ENCODE measurements around the gene PLBD2.

Gene PLBD2

DNA sequence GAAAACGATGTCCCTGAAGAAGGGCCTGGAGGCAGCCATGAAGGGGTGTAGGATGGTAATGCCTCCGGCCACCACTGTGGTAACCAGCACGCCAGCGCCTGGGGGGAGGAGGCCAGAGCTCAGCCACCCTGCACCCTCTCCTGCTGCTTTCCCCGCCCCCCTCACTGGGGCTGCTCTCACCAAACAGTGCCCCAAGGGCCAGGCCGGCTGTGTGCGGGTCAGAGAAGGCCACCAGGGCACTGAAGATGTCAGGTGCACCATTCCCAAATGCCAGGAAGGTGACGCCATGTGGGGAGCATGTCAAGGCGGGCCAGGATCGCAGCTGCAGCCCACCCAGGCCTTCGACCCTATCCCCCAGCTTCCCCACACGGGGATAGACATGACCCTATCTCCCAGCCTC is 38.0 kb upstream of the PLBD2 start:
- Histone ChIP-seq H2AK5ac (ENCODE audit: low read depth, low read length) (peak overlapping the region; percentile 66), H2BK12ac (ENCODE audit: low read length) (peak overlapping the region; percentile 79), H3K23ac (ENCODE audit: low read depth, low read length, poor library complexity) (peak overlapping the region; percentile 82), H2BK15ac (ENCODE audit: low read length) (peak overlapping the region; percentile 64), H2AFZ (ENCODE audit: low read length) (no peak overlapping the region), H3K4me2 (ENCODE audit: insufficient read depth, low read length, poor library complexity, severe bottlenecking) (no peak overlapping the region), H3K18ac (ENCODE audit: low read length) (peak overlapping the region; percentile 75), H4K8ac (ENCODE audit: low read depth, low read length) (no peak overlapping the region), H3K4me3 (ENCODE audit: low read length in 2 of 2) (peak overlapping the region in 1 of 2 donors; percentile 11), H3K36me3 (replicated peaks in 1 of 2; ENCODE audit: control insufficient read depth in 2 of 2, insufficient read depth in 2 of 2, low read length in 2 of 2) (peaks cover 4 to 20% of the 10 kb centered on the region in 2 donors), H3K14ac (ENCODE audit: low read length) (peak overlapping the region; percentile 78), H2BK120ac (ENCODE audit: low read depth, low read length) (no peak overlapping the region), H4K91ac (ENCODE audit: low read depth, low read length, poor library complexity) (no peak overlapping the region), H3K27me3 (ENCODE audit: control insufficient read depth in 3 of 3, insufficient read depth in 3 of 3, low read depth in 1 of 3, low read length in 3 of 3) (no peaks in the 10 kb centered on the region), H3K4ac (ENCODE audit: low read length) (no peak overlapping the region), H3K9me3 (replicated peaks in 1 of 2; ENCODE audit: control insufficient read depth in 2 of 2, insufficient read depth in 1 of 2, low read depth in 1 of 2, low read length in 2 of 2) (peaks cover 5% of the 10 kb centered on the region in 2 donors), H3K4me1 (ENCODE audit: control insufficient read depth in 2 of 2, insufficient read depth in 1 of 2, low read depth in 1 of 2, low read length in 2 of 2) (no peaks in the 10 kb centered on the region), H3K27ac (replicated peaks; ENCODE audit: low read length) (no peak overlapping the region), H3K9ac (ENCODE audit: low read depth, low read length, poor library complexity) (no peak overlapping the region), H2BK5ac (ENCODE audit: low read length) (no peak overlapping the region), H3K79me1 (ENCODE audit: low read depth, low read length) (no peaks in the 10 kb centered on the region)
- no CpG with 5 or more reads among the region's 12 CpGs for WGBS, 2 donors (ENCODE audit: extremely low coverage in 2 of 2, insufficient read length in 2 of 2, insufficient replicate concordance in 1 of 2)
- no peak for DNase-seq (ENCODE audit: low spot score)

DNA sequence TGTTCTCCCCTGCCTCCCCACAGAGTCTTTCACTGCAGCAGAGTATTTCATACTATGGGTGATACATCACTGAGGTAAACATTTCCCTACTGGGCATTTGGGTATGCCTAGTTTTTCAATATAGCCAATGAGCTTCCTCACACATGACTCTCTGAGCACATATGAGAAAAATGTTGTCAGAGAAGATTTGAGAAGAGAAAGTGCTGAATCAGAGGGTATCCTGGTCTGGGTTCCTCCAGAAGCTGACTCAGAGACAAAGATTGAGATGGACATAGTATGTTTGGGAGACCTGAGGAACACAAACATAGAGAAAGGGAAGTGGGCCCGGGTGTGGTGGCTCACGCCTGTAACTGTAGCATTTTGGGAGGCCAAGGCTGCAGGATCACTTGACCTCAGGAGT is 36.0 kb upstream of the PLBD2 start:
- no peak overlapping the region for H4K8ac ChIP-seq (ENCODE audit: low read depth, low read length)
- H3K14ac ChIP-seq (ENCODE audit: low read length), result no peak overlapping the region
- no peak overlapping the region for H3K4me3 ChIP-seq (ENCODE audit: low read length in 2 of 2)
- no peaks in the 10 kb centered on the region for H3K4me1 ChIP-seq (ENCODE audit: control insufficient read depth in 2 of 2, insufficient read depth in 1 of 2, low read depth in 1 of 2, low read length in 2 of 2)
- peaks cover 4 to 17% of the 10 kb centered on the region in 2 donors for H3K36me3 ChIP-seq (replicated peaks in 1 of 2; ENCODE audit: control insufficient read depth in 2 of 2, insufficient read depth in 2 of 2, low read length in 2 of 2)
- no peaks in the 10 kb centered on the region for H3K27me3 ChIP-seq (ENCODE audit: control insufficient read depth in 3 of 3, insufficient read depth in 3 of 3, low read depth in 1 of 3, low read length in 3 of 3)
- H2BK15ac ChIP-seq (ENCODE audit: low read length), result no peak overlapping the region
- no peak overlapping the region for H2AFZ ChIP-seq (ENCODE audit: low read length)
- no peak for DNase-seq (ENCODE audit: low spot score)
- no peak overlapping the region for H2BK5ac ChIP-seq (ENCODE audit: low read length)
- no peak overlapping the region for H3K4me2 ChIP-seq (ENCODE audit: insufficient read depth, low read length, poor library complexity, severe bottlenecking)
- H3K27ac ChIP-seq (replicated peaks; ENCODE audit: low read length), result no peak overlapping the region
- H3K9ac ChIP-seq (ENCODE audit: low read depth, low read length, poor library complexity), result no peak overlapping the region
- WGBS, 2 donors (ENCODE audit: extremely low coverage in 2 of 2, insufficient read length in 2 of 2, insufficient replicate concordance in 1 of 2), result no CpG with 5 or more reads among the region's 2 CpGs
- no peak overlapping the region for H2BK12ac ChIP-seq (ENCODE audit: low read length)
- H2BK120ac ChIP-seq (ENCODE audit: low read depth, low read length), result no peak overlapping the region
- H3K79me1 ChIP-seq (ENCODE audit: low read depth, low read length), result no peaks in the 10 kb centered on the region
- H3K9me3 ChIP-seq (replicated peaks in 1 of 2; ENCODE audit: control insufficient read depth in 2 of 2, insufficient read depth in 1 of 2, low read depth in 1 of 2, low read length in 2 of 2), result peaks cover 5% of the 10 kb centered on the region in 2 donors
- H3K4ac ChIP-seq (ENCODE audit: low read length), result no peak overlapping the region
- H2AK5ac ChIP-seq (ENCODE audit: low read depth, low read length), result no peak overlapping the region
- no peak overlapping the region for H3K18ac ChIP-seq (ENCODE audit: low read length)
- H4K91ac ChIP-seq (ENCODE audit: low read depth, low read length, poor library complexity), result no peak overlapping the region
- H3K23ac ChIP-seq (ENCODE audit: low read depth, low read length, poor library complexity), result no peak overlapping the region

DNA sequence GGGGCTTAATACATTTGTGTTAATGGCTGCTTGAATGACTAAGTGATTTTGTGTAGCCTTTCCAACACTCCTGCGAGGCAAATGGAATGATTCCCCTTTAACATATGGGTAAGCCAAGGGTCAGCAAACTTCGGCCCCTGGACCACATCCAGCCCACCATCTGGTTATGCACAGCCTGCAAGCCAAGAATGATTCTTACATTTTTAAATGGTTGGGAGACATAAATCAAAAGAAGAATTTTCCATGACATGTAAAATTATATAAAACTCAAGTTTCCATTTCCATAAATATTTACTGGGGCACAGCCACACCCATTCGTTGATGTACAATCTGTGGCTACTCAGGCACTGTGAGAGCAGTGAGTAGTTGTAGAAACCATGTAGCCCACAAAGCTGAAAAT is 32.5 kb upstream of the PLBD2 start:
- Histone ChIP-seq H2BK12ac (ENCODE audit: low read length) (no peak overlapping the region), H3K9me3 (replicated peaks in 1 of 2; ENCODE audit: control insufficient read depth in 2 of 2, insufficient read depth in 1 of 2, low read depth in 1 of 2, low read length in 2 of 2) (peaks cover 5% of the 10 kb centered on the region in 2 donors), H4K91ac (ENCODE audit: low read depth, low read length, poor library complexity) (no peak overlapping the region), H3K4ac (ENCODE audit: low read length) (no peak overlapping the region), H4K8ac (ENCODE audit: low read depth, low read length) (no peak overlapping the region), H2BK120ac (ENCODE audit: low read depth, low read length) (no peak overlapping the region), H3K27me3 (ENCODE audit: control insufficient read depth in 3 of 3, insufficient read depth in 3 of 3, low read depth in 1 of 3, low read length in 3 of 3) (no peaks in the 10 kb centered on the region), H2AFZ (ENCODE audit: low read length) (no peak overlapping the region), H2BK15ac (ENCODE audit: low read length) (no peak overlapping the region), H3K4me3 (ENCODE audit: low read length in 2 of 2) (no peak overlapping the region), H3K4me2 (ENCODE audit: insufficient read depth, low read length, poor library complexity, severe bottlenecking) (no peak overlapping the region), H2BK5ac (ENCODE audit: low read length) (no peak overlapping the region), H3K27ac (replicated peaks; ENCODE audit: low read length) (no peak overlapping the region), H3K9ac (ENCODE audit: low read depth, low read length, poor library complexity) (no peak overlapping the region), H2AK5ac (ENCODE audit: low read depth, low read length) (no peak overlapping the region), H3K36me3 (replicated peaks in 1 of 2; ENCODE audit: control insufficient read depth in 2 of 2, insufficient read depth in 2 of 2, low read length in 2 of 2) (no peaks in the 10 kb centered on the region), H3K79me1 (ENCODE audit: low read depth, low read length) (no peaks in the 10 kb centered on the region), H3K23ac (ENCODE audit: low read depth, low read length, poor library complexity) (no peak overlapping the region), H3K14ac (ENCODE audit: low read length) (no peak overlapping the region), H3K4me1 (ENCODE audit: control insufficient read depth in 2 of 2, insufficient read depth in 1 of 2, low read depth in 1 of 2, low read length in 2 of 2) (no peaks in the 10 kb centered on the region), H3K18ac (ENCODE audit: low read length) (no peak overlapping the region)
- DNase-seq (ENCODE audit: low spot score), result no peak
- WGBS, 2 donors (ENCODE audit: extremely low coverage in 2 of 2, insufficient read length in 2 of 2, insufficient replicate concordance in 1 of 2), result no CpG with 5 or more reads among the region's 3 CpGs

DNA sequence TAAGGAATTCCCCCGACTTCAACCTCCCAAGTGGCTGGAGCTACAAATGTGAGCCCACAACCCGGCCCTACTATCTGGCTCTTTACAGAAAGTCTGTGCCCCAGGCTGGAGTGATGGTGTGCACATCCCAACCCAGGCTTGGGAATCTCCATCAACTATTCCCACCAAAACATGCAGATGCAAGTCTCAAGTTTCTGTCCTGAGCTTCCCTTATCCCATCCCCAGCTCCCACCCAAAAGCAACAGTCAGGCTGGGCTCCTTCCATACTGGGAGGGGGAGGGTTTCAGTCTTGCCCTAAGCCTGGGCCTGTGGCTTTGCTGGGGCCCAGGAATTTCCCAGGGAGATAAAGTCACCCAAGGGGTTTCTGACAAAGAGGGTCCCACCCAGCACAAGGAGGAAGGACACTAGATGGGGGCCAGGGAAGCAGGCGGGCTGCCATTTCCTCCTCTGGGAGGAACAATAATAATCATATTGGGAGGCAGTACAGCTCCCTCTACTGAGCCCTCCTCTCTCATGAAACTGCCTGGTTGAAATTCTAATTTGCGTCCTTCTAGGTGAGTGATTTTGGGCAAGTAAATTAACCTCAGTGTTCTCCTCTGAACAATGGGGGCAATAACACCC is 31.5 kb upstream of the PLBD2 start:
- H3K27ac ChIP-seq (replicated peaks; ENCODE audit: low read length), result no peak overlapping the region
- no peaks in the 10 kb centered on the region for H3K79me1 ChIP-seq (ENCODE audit: low read depth, low read length)
- no peak overlapping the region for H3K9ac ChIP-seq (ENCODE audit: low read depth, low read length, poor library complexity)

More for the DNA sequence above, 31.5 kb upstream of the PLBD2 start:
- H3K4me1 ChIP-seq (ENCODE audit: control insufficient read depth in 2 of 2, insufficient read depth in 1 of 2, low read depth in 1 of 2, low read length in 2 of 2), result no peaks in the 10 kb centered on the region
- no peak overlapping the region for H2AK5ac ChIP-seq (ENCODE audit: low read depth, low read length)
- no peaks in the 10 kb centered on the region for H3K27me3 ChIP-seq (ENCODE audit: control insufficient read depth in 3 of 3, insufficient read depth in 3 of 3, low read depth in 1 of 3, low read length in 3 of 3)
- no peak overlapping the region for H2BK120ac ChIP-seq (ENCODE audit: low read depth, low read length)
- H3K4me2 ChIP-seq (ENCODE audit: insufficient read depth, low read length, poor library complexity, severe bottlenecking), result no peak overlapping the region
- no peak for DNase-seq (ENCODE audit: low spot score)
- H4K8ac ChIP-seq (ENCODE audit: low read depth, low read length), result no peak overlapping the region
- no peak overlapping the region for H4K91ac ChIP-seq (ENCODE audit: low read depth, low read length, poor library complexity)
- no peak overlapping the region for H3K4ac ChIP-seq (ENCODE audit: low read length)
- no peak overlapping the region for H3K18ac ChIP-seq (ENCODE audit: low read length)
- peaks cover 0 to 4% of the 10 kb centered on the region in 2 donors for H3K9me3 ChIP-seq (replicated peaks in 1 of 2; ENCODE audit: control insufficient read depth in 2 of 2, insufficient read depth in 1 of 2, low read depth in 1 of 2, low read length in 2 of 2)
- no peak overlapping the region for H3K23ac ChIP-seq (ENCODE audit: low read depth, low read length, poor library complexity)
- H3K14ac ChIP-seq (ENCODE audit: low read length), result no peak overlapping the region
- no peaks in the 10 kb centered on the region for H3K36me3 ChIP-seq (replicated peaks in 1 of 2; ENCODE audit: control insufficient read depth in 2 of 2, insufficient read depth in 2 of 2, low read length in 2 of 2)
- no peak overlapping the region for H2BK15ac ChIP-seq (ENCODE audit: low read length)
- no peak overlapping the region for H2BK12ac ChIP-seq (ENCODE audit: low read length)
- H3K4me3 ChIP-seq (ENCODE audit: low read length in 2 of 2), result no peak overlapping the region
- no peak overlapping the region for H2BK5ac ChIP-seq (ENCODE audit: low read length)
- no CpG with 5 or more reads among the region's 4 CpGs for whole genome bisulfite sequencing, 2 donors (ENCODE audit: extremely low coverage in 2 of 2, insufficient read length in 2 of 2, insufficient replicate concordance in 1 of 2)
- H2AFZ ChIP-seq (ENCODE audit: low read length), result no peak overlapping the region

Data from neuronal stem cell (in vitro differentiated cells).